ENCODE results near the gene DOCK10.

The DOCK10 gene

GRCh38 chr2:225040856-225041206, 1.4 kb downstream of the DOCK10 start:
- no peak for DNase-seq

- no peak for DNase-seq
These were observed 2.1 kb downstream of the DOCK10 start for GRCh38 chr2:225040142-225040541.

GRCh38 chr2:225038231-225038523, 4.1 kb downstream of the DOCK10 start:
- DNase-seq, result no peak

GRCh38 chr2:225037415-225038230, 4.6 kb downstream of the DOCK10 start:
- no peak for DNase-seq

- no peak for DNase-seq
These were observed 5.8 kb downstream of the DOCK10 start for GRCh38 chr2:225036431-225036830.

- DNase-seq, result no peak
These were observed 8.6 kb downstream of the DOCK10 start for GRCh38 chr2:225033440-225034318.

- no peak for DNase-seq
These were observed 10.0 kb downstream of the DOCK10 start for GRCh38 chr2:225032246-225032645.

GRCh38 chr2:225031599-225031998, 10.7 kb downstream of the DOCK10 start:
- no peak for DNase-seq

- DNase-seq, result no peak
These were observed 11.4 kb downstream of the DOCK10 start for GRCh38 chr2:225030893-225031292.

- DNase-seq, result no peak
These were observed 12.1 kb downstream of the DOCK10 start for GRCh38 chr2:225030203-225030602.

GRCh38 chr2:225028572-225028971, 13.7 kb downstream of the DOCK10 start:
- no peak for DNase-seq

GRCh38 chr2:225027061-225027762, 15.1 kb downstream of the DOCK10 start:
- no peak for DNase-seq

GRCh38 chr2:225025917-225026571, 16.2 kb downstream of the DOCK10 start:
- peak; percentile 85 for DNase-seq

- DNase-seq, result no peak
These were observed 20.1 kb downstream of the DOCK10 start for GRCh38 chr2:225022188-225022587.

GRCh38 chr2:225020168-225020849, 22.0 kb downstream of the DOCK10 start:
- DNase-seq, result no peak

GRCh38 chr2:225019105-225019504, 23.2 kb downstream of the DOCK10 start:
- DNase-seq, result no peak

GRCh38 chr2:225017713-225018112, 24.6 kb downstream of the DOCK10 start:
- no peak for DNase-seq

- DNase-seq, result no peak
These were observed 25.1 kb downstream of the DOCK10 start for GRCh38 chr2:225017098-225017685.

GRCh38 chr2:225013425-225014365, 28.6 kb downstream of the DOCK10 start:
- DNase-seq, result no peak

GRCh38 chr2:225011585-225011984, 30.7 kb downstream of the DOCK10 start:
- no peak for DNase-seq

GRCh38 chr2:225010804-225011203, 31.5 kb downstream of the DOCK10 start:
- DNase-seq, result no peak

Measured in SIG-M5 (cell line).